DND-41 (cell line): Measurements from ENCODE around the gene MIAT.

Source experiments
- ATAC-seq: fragments of 200-7000 bp; cut with Tn5 transposase; 3 replicates; pipeline ENCODE4 v1.9.1; 2021; ENCODE audit warnings: low read depth; ENCODE audit not compliant: insufficient read depth
- DNase-seq: peaks from one replicate; pipeline ENCODE4 v3.0.0-alpha.2; 2020
- H2AFZ ChIP-seq: 2 replicates; pipeline ENCODE4 v1.6.0; 2012; ENCODE audit warnings: low read depth, low read length
- H3K27ac ChIP-seq: 2 replicates; pipeline ENCODE4 v1.5.1; 2012; ENCODE audit warnings: low read length, inconsistent platforms
- H3K27me3 ChIP-seq: fragments of 200-600 bp; sonication (generic); 2 replicates; pipeline ENCODE4 v1.6.0; 2012; ENCODE audit warnings: low read length, mild to moderate bottlenecking, inconsistent platforms; ENCODE audit not compliant: insufficient read depth, poor library complexity
- H3K36me3 ChIP-seq: 2 replicates; pipeline ENCODE4 v1.5.1; 2012; ENCODE audit warnings: low read length, inconsistent platforms; ENCODE audit not compliant: insufficient read depth
- H3K4me1 ChIP-seq: 2 replicates; pipeline ENCODE4 v1.5.1; 2012; ENCODE audit warnings: mild to moderate bottlenecking, low read length; ENCODE audit not compliant: insufficient read depth
- H3K4me2 ChIP-seq: 2 replicates; pipeline ENCODE4 v1.6.0; 2012; ENCODE audit warnings: mild to moderate bottlenecking, moderate library complexity, low read length, inconsistent platforms; ENCODE audit not compliant: insufficient read depth
- H3K4me3 ChIP-seq, 2 experiments: fragments of 200-600 bp in 1 of 2; shearing (Covaris generic) in 1 of 2; 2 replicates each; pipeline ENCODE4 v1.5.1; 2012 to 2016; ENCODE audit warnings: inconsistent platforms in 2 of 2, low read length in 2 of 2, mild to moderate bottlenecking in 2 of 2, low read depth in 1 of 2, moderate library complexity in 1 of 2
- H3K79me2 ChIP-seq: 2 replicates; pipeline ENCODE4 v1.6.0; 2012; ENCODE audit warnings: low read length, inconsistent platforms; ENCODE audit not compliant: insufficient read depth
- H3K9ac ChIP-seq: 2 replicates; pipeline ENCODE4 v1.6.0; 2012; ENCODE audit warnings: low read depth, mild to moderate bottlenecking, inconsistent platforms, low read length, moderate library complexity
- H3K9me3 ChIP-seq: 2 replicates; pipeline ENCODE4 v1.5.1; 2012; ENCODE audit warnings: low read length, moderate library complexity, mild to moderate bottlenecking, inconsistent platforms; ENCODE audit not compliant: insufficient read depth, severe bottlenecking
- H4K20me1 ChIP-seq: 2 replicates; pipeline ENCODE4 v1.6.0; 2012; ENCODE audit warnings: low read length; ENCODE audit not compliant: insufficient read depth
- CTCF ChIP-seq: IDR thresholded peaks from 2 replicates; pipeline ENCODE4 v1.5.1; 2012; ENCODE audit warnings: borderline replicate concordance, low read length, moderate library complexity, mild to moderate bottlenecking; ENCODE audit not compliant: poor library complexity, severe bottlenecking; ENCODE audit errors: extremely low read depth
- EZH2 ChIP-seq: IDR thresholded peaks from 3 replicates; pipeline ENCODE4 v1.6.1; 2012; ENCODE audit warnings: borderline replicate concordance, low read depth, mild to moderate bottlenecking, moderate library complexity, low read length, inconsistent platforms; ENCODE audit not compliant: severe bottlenecking

MIAT gene

GRCh38 chr22:26629988-26630761 lies 27.2 kb upstream of the MIAT start:
- ATAC-seq (no peak), DNase-seq (no peak)
- H3K9ac ChIP-seq: no peak overlapping the region
- H3K4me1 ChIP-seq: peaks cover 12% of the 10 kb centered on the region
- TF ChIP-seq CTCF (no peak), EZH2 (no peak)
- H3K4me3 ChIP-seq: no peak overlapping the region
- H3K9me3 ChIP-seq: no peaks in the 10 kb centered on the region
- no peaks in the 10 kb centered on the region for H3K27me3 ChIP-seq
- no peaks in the 10 kb centered on the region for H4K20me1 ChIP-seq
- H3K79me2 ChIP-seq: no peaks in the 10 kb centered on the region
- no peaks in the 10 kb centered on the region for H3K36me3 ChIP-seq
- no peak overlapping the region for H2AFZ ChIP-seq
- no peak overlapping the region for H3K27ac ChIP-seq
- H3K4me2 ChIP-seq: no peak overlapping the region

GRCh38 chr22:26631282-26631681 lies 26.1 kb upstream of the MIAT start:
- Histone ChIP-seq H3K9ac (no peak overlapping the region), H2AFZ (no peak overlapping the region), H3K27me3 (no peaks in the 10 kb centered on the region), H3K36me3 (no peaks in the 10 kb centered on the region), H3K4me1 (peaks cover 12% of the 10 kb centered on the region), H3K9me3 (no peaks in the 10 kb centered on the region), H3K4me3 (no peak overlapping the region), H3K79me2 (no peaks in the 10 kb centered on the region), H3K4me2 (no peak overlapping the region), H3K27ac (no peak overlapping the region), H4K20me1 (no peaks in the 10 kb centered on the region)
- no peak for ATAC-seq
- DNase-seq: no peak
- TF ChIP-seq CTCF (no peak), EZH2 (no peak)

- Histone ChIP-seq H3K27ac (no peak overlapping the region), H3K4me3 (no peak overlapping the region), H3K9ac (no peak overlapping the region), H3K4me1 (peaks cover 5% of the 10 kb centered on the region), H3K9me3 (no peaks in the 10 kb centered on the region), H3K36me3 (no peaks in the 10 kb centered on the region), H2AFZ (peak overlapping the region; percentile 8; the same call in 1 of the 2 replicates), H3K79me2 (no peaks in the 10 kb centered on the region), H4K20me1 (no peaks in the 10 kb centered on the region), H3K4me2 (no peak overlapping the region), H3K27me3 (no peaks in the 10 kb centered on the region)
- no peak for TF ChIP-seq CTCF
- TF ChIP-seq EZH2: no peak
- no peak for DNase-seq
- no peak for ATAC-seq
Observed at GRCh38 chr22:26632422-26633155, 24.8 kb upstream of the MIAT start.
